NCI-H748 (cell line): ENCODE measurements around the gene TNFSF9.
A peak's percentile ranks its signal among the peaks of the same experiment; 100 is the strongest.

Experiments
- DNase-seq: peaks from one replicate; lab custom pipeline; 2025; ENCODE audit not compliant: unreplicated experiment; lab: John Stamatoyannopoulos, UW

Gene TNFSF9, protein sequence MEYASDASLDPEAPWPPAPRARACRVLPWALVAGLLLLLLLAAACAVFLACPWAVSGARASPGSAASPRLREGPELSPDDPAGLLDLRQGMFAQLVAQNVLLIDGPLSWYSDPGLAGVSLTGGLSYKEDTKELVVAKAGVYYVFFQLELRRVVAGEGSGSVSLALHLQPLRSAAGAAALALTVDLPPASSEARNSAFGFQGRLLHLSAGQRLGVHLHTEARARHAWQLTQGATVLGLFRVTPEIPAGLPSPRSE

DNA sequence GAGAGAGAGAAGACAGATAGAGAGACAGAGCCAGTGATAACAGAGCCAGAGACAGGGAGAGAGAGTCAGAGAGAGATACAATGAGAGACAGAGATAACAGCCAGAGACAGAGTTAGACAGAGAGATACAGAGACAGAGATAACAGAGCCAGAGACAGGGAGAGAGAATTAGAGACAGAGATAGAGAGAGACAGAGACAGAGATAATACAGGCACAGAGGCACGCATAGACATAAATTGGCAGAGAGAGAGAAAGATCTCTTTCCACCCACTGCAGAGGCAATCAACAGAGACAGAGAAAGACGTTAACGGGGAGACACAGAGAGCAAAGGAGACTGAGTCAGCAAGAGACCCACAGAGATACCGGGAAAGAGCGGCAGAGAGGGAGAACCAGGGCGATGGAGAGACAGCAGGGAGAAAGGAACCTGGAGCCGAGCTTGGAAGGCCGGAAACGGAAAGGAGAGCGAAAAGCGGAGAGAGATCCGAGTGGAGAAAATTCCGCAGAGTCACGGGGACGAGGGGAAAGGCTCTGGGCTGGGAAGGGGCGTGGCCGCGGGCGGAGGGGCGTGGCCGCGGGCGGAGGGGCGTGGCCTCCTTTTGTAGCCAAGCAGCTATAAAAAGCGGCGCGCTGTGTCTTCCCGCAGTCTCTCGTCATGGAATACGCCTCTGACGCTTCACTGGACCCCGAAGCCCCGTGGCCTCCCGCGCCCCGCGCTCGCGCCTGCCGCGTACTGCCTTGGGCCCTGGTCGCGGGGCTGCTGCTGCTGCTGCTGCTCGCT, at the start of gene TNFSF9:
Gene TNFSF9 (plus strand): TSS at position 641 of the 777 bp plus-strand sequence. CDS start 11 bp downstream, at position 652.
- peak; percentile 75 for DNase-seq

DNA sequence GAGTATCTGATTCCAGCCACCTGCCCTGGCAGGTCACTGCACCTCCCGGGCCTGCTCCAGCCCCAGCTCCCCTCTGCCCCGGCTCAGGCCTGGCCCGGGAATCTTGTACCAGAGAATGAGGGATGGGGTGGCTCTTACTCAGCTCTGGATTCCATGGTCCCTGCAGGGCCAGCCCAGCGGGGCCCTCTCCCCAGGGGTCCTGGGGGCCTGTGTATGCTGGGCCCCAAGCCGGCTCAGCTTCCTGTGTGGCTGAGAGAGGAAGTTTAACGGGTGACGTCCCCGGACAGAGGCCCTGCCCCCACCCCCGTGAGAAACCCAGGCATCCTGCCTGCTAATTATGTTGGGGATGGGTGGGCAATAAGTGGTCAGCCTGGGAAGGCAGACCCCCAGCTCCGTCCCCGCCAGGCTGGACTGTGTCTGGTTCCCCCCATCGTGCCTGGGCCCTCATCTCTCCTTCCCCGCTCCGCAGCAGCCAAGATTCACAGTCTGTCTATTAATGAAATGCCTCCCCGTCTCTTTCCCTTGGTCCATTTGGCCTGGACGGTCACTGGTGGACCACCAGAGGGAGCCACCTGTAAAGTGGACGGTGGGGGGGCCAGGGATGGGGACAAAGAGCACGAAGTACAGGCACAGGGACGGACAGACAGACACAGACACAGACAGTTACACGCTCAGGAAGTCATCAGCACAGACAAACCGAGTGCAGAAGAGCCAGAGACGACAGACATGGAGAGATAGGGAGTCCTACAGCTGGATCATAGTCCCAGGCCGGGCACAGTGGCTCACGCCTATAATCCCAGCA, 49.1 kb upstream of the TNFSF9 start, which contains the start of gene DENND1C:
Gene DENND1C (minus strand): TSS at position 247 of the 802 bp plus-strand sequence. CDS start 92 bp downstream, at position 155.
- DNase-seq = no peak

DNA sequence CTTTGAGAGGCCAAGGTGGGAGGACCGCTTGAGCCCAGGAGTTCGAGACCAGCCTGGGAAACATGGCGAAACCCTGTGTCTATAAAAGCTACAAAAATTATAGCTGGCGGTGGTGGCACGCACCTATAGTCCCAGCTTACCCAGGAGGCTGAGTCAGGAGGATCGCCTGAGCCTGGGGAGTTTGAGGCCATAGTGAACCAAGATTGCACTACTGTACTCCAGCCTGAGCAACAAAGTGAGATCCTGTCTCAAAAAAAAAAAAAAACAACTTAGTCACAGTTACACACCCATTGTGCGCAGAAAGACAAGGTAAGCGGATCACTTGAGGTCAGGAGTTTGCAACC, 48.5 kb upstream of the TNFSF9 start:
- DNase-seq = no peak

DNA sequence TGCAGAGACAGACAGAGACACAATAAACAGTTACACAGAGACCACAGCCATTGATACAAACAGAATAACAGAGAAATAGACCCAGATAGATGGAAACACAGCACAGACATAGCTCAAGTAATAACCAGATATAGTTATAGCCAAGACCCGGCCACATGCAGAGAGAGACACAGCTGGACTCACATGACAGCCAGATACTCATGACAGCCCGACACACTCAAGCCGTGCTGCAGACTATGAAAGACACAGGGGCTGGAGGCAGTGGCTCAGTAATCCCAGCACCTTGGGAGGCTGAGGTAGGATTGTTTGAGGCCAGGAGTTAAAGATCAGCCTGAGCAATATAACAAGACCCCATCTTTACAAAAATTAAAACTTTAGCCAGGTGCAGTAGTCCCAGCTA, 47.6 kb upstream of the TNFSF9 start:
- no peak for DNase-seq

DNA sequence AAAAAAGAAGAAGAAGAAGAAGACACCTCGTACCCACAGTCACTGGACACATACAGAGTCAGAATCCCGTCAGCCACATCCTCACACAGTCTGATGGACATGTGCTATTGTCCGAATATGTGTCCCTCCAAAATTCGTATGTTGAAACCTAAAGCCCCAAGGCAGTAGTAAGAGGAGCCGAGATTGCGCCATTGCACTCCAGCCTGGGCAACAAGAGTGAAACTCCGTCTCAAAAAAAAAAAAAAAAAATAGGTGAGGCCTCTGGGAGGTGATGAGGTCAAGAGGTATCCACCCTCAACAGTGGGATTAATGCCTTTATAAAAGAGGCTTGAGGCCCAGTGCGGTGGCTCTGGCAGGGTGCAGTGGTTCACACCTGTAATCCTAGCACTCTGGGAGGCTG, 46.6 kb upstream of the TNFSF9 start:
- no peak for DNase-seq

DNA sequence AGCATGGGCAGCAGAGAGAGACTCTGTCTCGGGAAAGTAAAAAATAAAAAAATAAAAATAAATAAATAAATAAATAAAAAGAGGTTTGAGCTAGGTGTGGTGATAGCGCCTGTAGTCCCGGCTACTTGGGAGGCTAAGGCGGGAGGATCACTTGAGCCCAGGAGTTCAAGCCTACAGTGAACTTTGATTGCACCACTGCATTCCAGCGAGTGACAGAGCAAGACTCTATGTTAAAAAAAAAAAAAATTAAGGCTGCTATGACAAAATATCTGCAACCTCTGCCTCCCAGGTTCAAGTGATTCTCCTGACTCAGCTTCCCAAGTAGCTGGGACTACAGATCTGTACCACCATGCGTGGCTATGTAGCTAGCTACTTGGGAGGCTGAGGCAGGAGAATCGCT, 46.0 kb upstream of the TNFSF9 start:
- no peak for DNase-seq

DNA sequence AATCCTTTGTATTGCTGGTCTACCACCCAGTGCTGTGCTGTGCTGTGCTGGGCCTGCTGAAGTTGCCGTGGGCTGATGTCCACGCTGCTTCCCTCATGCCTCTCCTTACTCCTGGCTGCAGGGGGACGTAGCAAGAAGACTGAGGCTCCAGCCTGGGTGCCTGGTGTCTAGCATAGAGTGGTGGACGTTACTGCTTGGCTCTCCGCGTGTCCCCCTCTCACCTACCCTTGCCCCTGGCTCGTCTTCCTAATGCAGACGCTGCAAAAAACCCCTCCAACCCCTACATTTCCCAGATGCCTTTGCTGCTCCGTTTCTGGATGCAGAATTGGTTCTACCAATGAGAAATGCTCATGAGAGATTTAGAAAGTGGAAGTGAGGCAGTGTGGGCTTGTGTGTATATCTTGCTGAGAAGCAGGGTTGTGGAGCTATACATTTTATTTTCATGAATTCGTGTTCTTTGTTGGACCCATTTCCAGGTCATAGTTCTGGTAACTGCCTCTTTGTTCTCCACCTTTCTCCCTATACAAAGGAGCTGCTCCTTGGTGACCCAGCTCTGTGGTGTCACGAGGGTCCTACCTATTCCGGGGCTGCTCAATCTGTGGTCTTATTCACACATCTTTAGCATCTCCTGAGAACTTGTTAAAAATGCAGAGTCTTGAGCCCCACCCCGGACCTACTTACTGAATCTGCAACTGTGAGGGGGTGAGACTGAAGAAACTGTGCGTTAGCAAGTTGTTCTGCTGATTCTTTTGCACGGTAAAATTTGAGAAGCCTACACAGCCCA, 41.4 kb upstream of the TNFSF9 start:
- no peak for DNase-seq

DNA sequence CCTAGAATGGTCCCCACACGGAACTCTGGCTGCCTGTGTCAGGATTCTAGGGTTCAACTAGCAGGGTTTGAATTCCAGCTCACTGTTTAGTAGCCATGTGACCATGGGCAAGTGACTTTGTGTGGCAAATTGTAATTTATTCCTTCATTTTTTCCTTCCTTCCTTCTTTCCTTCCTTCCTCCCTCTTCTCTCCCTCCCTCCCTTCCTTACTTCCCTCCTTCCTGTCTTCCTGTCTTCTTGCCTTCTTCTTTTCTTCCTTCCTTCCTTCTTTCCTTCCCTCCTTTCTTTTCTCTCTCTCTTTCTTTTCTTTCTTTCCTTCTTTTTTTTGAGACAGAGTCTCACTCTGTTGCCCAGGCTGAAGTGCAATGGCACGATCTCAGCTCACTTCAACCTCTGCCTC, 40.7 kb upstream of the TNFSF9 start:
- no peak for DNase-seq

DNA sequence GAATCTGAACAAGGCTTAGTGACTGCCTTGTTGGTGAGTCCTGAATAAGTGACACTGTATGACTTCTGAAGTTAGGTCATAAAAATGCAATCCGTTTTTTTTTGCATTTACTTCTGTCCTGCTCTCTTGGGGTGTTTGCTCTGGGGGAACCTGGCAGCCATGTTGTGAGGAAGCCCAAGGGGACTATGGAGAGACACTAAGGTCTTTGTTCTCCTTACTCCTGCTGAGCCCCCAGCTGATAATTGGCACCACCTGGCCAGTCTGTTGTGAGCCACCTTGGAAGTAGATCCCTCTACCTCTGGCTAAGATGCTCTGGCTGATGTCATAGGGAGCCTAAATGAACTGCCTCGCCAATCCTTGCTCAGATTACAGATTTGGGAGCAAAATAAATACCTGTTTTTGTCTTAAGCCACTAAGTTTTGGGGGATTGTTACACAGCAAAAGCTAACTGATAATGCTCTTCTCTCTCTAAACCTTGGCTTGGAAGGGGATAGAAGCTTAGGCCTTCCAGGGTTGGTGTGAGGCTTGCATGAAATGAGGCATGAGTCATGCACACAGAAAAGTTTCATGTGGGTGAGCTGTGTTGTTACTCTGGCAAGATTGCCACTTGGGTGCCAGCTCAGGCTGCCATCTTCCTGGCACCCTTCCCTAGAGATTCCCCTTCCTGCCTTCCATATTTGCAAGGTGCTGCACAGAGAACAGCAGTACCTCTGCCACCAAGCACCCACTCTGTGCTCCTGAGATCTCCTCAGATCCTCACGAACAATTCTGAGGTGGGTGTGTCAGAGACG, 38.8 kb upstream of the TNFSF9 start:
- no peak for DNase-seq

DNA sequence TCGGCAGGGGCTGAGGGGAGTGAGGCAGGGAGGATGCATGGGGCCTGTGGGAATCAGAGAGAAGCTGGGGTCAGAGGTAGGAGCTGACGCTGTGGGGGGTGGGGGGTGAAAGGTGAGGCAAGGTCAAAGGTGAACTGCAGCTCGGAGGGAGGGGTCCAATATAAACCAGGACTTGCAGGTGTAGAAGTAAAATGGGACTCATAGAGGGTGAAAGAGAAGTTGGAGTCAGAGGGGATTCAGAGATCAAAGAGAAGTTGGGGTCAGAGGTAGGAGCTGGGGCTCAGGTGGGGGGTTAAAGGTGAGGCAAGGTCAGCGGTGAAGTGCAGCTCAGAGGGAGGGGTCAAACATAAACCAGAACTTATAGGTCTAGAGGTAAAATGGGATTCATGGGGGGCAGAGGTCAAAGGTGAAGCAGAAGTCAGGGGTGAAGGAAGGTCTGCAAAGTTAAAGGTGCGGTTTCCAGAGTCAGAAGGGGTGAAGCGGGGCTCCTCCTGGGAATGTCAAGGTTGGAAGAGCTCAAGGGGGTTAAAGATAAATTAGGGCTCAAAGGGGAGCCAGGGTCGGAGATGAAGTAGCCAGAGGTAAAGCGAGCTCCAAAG, 36.3 kb upstream of the TNFSF9 start:
- no peak for DNase-seq

DNA sequence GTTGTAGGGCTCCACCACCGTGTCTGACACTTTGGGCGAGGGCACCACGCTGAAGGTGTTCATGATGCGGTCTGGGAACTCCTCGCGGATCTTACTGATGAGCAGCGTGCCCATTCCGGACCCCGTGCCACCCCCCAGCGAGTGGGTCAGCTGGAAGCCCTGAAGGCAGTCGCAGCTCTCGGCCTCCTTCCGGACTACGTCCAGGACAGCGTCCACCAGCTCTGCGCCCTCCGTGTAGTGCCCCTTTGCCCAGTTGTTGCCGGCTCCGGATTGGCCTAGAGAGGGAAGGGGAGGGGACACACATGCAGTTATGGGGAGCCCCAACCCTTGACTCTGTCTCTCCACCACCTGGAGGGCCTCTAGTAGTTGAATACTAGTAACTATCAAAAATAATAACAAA, 34.9 kb upstream of the TNFSF9 start:
- DNase-seq = no peak

DNA sequence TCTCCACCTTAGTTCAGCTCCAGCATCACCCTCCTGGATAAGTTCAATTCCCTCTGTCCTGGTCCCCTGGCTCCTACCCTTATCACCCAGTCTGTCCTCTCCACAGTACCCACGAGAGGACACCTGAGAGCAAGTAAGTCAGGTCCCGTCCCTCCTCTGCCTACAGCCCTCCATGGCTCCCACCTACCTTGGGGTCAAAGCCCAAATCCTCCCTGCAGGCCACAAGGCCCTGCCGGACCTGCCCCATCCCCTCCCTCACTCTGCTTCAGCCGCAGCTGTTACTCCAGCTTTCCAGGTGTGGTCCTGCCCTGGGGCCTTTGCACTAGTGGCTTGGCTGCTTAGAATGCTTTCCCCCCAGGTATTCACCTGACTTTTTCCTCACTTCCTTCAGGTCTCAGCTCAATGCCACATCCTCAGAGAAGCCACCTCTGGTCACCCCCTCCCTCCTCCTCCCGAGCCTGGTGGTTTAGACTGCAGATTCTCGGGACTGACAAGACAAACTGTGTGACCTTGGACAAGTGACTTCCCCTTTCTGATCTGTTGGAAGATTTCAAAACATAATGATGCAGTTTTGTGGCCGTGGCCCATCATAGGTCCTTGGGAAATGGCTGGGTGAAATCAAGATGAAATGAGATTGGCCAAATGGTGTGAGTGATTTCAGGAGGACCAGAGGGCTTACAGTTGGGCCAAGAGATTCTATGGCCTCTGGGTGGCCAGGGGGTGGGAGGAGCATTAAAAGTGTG, 32.4 kb upstream of the TNFSF9 start:
- DNase-seq = no peak

DNA sequence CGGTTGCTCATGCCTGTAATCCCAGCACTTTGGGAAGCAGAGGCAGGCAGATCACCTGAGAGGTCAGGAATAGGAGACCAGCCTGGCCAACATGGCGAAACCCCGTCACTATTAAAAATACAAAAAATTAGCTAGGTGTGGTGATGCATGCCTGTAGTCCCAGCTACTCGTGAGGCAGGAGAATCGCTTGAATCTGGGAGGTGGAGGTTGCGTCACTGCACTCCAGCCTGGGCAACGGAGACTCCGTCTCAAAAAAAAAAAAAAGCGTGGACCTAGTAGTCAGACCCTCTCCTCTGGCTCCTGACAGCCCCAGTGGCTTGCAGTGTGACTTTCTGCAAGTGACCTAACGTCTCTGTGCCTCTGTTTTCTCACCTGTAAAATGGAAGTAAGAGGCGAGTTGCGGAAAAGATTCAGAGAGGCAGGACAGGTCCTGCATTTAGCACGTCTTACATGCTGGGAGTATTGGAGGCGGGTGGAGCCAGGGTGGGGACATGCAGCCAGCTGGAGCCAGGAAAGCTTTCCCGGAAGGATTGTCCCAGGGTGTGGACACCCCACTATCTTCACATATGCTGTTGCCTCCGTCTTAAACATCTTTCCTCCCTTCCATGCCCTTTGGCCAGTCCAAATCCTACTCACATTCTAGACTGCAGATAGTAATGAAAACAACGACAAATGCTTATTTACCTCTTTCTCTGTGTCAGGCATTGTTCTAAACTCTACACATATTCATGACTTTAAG, 31.6 kb upstream of the TNFSF9 start:
- no peak for DNase-seq

DNA sequence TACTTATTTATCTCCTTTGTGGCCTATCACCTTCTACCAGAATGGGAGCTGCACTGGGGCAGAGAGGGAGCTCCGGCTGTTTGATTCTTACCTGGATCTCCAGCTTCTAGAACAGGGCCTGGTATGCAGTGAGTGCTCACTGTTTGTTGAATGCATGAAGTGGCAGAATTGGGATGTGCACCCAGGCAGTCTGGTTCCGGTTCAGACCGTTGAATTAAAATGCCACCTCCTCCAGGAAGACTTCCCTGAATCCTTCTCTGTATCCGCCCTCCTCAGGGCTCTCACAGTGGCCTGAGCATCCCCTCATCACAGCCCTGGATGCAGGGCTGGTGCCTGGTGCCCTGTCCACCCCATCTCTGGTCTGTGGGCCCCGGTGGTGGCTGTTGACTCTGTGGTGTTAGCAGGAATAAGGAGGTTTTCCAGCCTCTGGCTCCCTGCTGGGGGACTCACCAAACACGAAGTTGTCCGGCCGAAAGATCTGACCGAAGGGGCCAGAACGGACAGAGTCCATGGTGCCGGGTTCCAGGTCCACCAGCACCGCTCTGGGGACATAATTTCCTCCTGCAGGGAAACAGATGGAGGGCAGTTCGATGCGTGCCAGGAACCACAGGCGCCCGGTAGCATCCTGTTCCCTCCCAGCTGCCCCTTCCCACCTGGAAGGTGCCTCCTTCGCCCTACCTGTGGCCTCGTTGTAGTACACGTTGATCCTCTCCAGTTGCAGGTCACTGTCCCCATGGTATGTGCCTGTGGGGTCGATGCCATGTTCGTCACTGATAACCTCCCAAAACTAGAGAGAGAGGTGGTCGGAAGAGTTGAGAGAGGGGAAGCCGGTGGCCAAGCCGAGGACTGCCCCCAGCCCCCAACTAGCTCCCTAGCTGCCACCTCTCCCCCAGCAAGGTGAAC, 29.7 kb upstream of the TNFSF9 start:
- DNase-seq = no peak

DNA sequence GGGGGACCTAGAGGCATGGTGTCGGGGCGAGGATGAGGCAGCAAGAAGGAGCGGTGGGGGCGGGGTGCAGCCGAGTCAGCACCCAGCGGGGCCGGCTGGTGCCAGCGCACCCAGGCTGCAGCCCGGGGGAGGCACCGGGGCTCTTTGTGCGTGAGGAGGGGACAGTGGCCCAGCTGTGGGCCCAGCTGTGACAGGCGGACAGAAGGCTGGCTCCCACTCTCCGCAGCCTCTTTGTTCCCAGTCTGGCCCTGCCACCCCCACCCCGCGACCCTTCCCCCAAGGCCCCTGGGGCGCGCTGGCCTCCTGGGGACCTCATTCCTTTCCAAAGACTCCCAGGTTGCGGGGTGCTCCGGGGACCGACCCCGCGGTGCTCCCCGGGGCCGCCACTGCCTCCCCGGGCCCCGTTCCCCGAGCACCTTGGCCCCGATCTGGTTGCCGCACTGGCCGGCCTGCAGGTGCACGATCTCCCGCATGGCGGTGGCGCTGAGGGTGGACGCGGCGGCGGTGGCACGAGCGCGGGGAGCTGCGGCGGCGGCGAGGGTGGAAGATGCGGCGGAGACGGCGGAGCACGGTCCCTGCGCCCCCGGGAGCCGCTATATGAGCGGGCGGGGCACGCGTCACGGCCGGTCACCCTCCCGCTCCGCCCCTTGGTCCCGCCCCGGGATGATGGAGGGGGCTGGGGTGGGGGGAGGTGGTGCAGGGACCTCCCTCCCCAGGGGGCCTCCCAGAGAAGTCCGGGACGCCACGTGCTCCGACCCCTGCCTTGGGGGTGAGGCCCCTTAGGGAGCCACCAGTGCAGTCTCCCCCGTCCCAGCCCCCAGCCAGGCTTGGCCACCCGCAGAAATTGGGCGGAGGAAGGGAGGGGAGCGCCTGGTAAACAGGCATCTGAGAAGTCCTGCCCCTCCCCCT, 28.8 kb upstream of the TNFSF9 start, which contains the start of gene TUBB4A:
Gene TUBB4A (minus strand): TSS at position 570 of the 909 bp plus-strand sequence. CDS start 97 bp downstream, at position 473.
- DNase-seq = peak; percentile 8
